ENCODE measurements around the gene SURF2. TPM values are rescaled to one million over a fixed set of nuclear protein-coding genes. Genes with fewer than 3 reads are reported as not detected.

The SURF2 gene
- total and polyA plus RNA-seq, 2 experiments from 2014 or later, result 39.9 to 104 TPM

DNA sequence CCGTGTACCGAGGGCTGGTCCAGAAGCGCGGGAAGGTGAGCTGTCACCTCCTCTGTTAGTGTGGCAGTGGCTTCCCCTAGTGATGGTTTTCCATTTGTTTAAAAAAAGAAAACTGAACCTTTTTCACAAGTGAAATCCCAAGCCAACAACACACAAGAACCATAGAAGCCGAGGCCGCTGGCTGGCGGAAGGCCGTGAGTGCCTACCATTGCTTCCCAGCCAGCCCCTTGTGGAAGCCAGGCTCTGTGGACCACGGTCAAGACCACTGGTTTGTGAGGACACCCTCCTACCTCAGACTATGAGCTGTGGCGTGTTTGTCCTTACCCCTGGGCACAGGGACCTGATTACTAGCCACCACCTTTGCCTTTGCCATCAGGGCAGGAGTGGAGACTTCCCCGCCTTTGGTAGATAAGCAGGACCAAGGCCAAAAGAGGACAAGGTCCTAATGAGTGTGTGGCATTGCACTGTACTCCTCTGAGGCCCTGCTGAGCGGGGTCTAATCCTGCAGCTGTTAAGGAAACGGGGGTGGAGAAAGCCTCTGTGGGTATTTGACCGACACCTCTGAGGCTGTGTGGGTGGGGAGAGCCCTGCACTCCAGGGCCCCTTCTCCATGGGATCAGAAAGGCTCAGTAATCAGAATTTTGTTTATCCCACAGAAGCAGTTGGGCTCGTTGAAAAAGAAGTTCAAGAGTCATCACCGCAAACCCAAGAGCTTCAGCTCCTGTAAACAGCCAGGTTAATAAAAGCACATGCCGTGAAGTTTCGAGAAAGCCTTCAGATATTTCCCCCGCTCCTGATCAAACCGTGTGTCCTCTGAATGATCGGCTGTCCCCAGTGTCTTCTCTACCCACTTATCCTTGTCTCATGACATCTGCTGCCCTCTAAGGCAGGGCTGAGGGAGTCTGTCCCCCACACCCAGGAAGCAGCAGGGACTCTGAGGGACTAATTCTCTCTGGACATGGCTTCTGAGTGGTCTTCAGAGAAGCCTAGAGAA is 4.3 kb downstream of the SURF2 start:
- no peak for DNase-seq (ENCODE audit: low spot score)
- Histone ChIP-seq H3K79me2 (replicated peaks; ENCODE audit: insufficient read depth) (peaks cover 20% of the 10 kb centered on the region), H3K27ac (ENCODE audit: low read depth) (no peak overlapping the region), H3K4me3 (no peak overlapping the region), H3K27me3 (ENCODE audit: insufficient read depth) (no peaks in the 10 kb centered on the region), H3F3A (replicated peaks; ENCODE audit: low read depth) (peaks cover 19% of the 10 kb centered on the region; the same call in 1 of the 2 replicates), H3K9me2 (ENCODE audit: insufficient read depth) (no peaks in the 10 kb centered on the region), H2AFZ (no peak overlapping the region), H3K36me3 (ENCODE audit: insufficient read depth) (peaks cover 24% of the 10 kb centered on the region), H4K20me1 (replicated peaks; ENCODE audit: insufficient read depth) (peaks cover 27% of the 10 kb centered on the region), H3K4me2 (no peak overlapping the region), H3K4me1 (ENCODE audit: insufficient read depth) (peaks cover 6% of the 10 kb centered on the region; the same call in 1 of the 2 replicates)
- H3K4me3 Mint-ChIP-seq, result no peak overlapping the region
- peaks cover 8% of the 10 kb centered on the region; the same call in 2 of the 3 replicates for H3K4me1 Mint-ChIP-seq
- H3K36me3 Mint-ChIP-seq (ENCODE audit: low read depth), result peaks cover 73% of the 10 kb centered on the region
- no peak overlapping the region for H3K27ac Mint-ChIP-seq
- peaks cover 17% of the 10 kb centered on the region for H3K27me3 Mint-ChIP-seq (ENCODE audit: insufficient read depth, low read depth, poor library complexity)
- no peak for ATAC-seq
- TF ChIP-seq POLR2AphosphoS5 (IDR thresholded peaks at IDR 0.05; ENCODE audit: low read depth) (peak; percentile 30; the same call in 1 of the 2 replicates), CREB1 (CRISPR knock-in tag; IDR thresholded peaks at IDR 0.05; ENCODE audit: low read depth) (no peak), JUNB (IDR thresholded peaks at IDR 0.05; ENCODE audit: unreplicated experiment) (no peak), ZNF114 (CRISPR knock-in tag; IDR thresholded peaks at IDR 0.05) (no peak), EZH2phosphoT487 (IDR thresholded peaks at IDR 0.05; ENCODE audit: unreplicated experiment) (no peak), EZH2 (IDR thresholded peaks at IDR 0.05; ENCODE audit: low read depth, unreplicated experiment) (no peak), STAT1 (IDR thresholded peaks at IDR 0.05; ENCODE audit: unreplicated experiment) (no peak)
- TF ChIP-seq, protein P1, sequence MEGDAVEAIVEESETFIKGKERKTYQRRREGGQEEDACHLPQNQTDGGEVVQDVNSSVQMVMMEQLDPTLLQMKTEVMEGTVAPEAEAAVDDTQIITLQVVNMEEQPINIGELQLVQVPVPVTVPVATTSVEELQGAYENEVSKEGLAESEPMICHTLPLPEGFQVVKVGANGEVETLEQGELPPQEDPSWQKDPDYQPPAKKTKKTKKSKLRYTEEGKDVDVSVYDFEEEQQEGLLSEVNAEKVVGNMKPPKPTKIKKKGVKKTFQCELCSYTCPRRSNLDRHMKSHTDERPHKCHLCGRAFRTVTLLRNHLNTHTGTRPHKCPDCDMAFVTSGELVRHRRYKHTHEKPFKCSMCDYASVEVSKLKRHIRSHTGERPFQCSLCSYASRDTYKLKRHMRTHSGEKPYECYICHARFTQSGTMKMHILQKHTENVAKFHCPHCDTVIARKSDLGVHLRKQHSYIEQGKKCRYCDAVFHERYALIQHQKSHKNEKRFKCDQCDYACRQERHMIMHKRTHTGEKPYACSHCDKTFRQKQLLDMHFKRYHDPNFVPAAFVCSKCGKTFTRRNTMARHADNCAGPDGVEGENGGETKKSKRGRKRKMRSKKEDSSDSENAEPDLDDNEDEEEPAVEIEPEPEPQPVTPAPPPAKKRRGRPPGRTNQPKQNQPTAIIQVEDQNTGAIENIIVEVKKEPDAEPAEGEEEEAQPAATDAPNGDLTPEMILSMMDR (conservative IDR thresholded peaks at IDR 0.05; ENCODE audit: low read depth in 2 of 2), result no peak
- H3K9me3 Mint-ChIP-seq, result no peaks in the 10 kb centered on the region

DNA sequence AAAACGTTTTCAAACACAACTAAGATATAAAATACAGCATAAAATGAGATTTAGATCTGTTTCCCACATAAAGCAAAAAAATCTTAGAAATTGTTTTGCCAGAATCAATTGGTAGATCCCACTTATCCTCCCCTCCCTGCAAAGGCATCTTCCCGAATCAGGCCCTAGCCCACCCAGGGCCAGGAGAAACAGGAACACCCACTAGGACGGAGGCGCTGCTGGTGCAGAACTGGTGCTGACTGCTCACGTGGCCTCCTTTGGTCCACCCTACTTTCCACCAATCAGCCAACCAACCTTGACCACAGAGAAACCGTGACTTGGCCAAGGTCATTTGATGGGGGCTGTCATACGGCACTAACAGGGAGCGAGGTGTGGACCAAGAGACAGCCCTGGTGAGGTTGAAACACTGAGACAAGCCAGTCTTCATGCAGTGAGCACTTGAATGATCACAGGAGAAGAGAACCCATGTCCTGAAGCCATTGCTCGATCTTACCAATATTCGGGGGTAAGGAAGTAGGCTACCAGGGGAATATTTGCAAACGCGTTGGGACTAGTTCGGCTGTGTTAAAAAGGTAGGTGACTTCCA is 5.2 kb downstream of the SURF2 start:
- no peak overlapping the region for H3K27ac Mint-ChIP-seq
- H2AFZ ChIP-seq, result no peak overlapping the region
- H3K36me3 Mint-ChIP-seq (ENCODE audit: low read depth), result peaks cover 80% of the 10 kb centered on the region
- H3K79me2 ChIP-seq (replicated peaks; ENCODE audit: insufficient read depth), result peaks cover 23% of the 10 kb centered on the region
- peaks cover 27% of the 10 kb centered on the region for H3K36me3 ChIP-seq (ENCODE audit: insufficient read depth)
- peaks cover 8% of the 10 kb centered on the region; the same call in 2 of the 3 replicates for H3K4me1 Mint-ChIP-seq
- peaks cover 6% of the 10 kb centered on the region; the same call in 1 of the 2 replicates for H3K4me1 ChIP-seq (ENCODE audit: insufficient read depth)
- H3F3A ChIP-seq (replicated peaks; ENCODE audit: low read depth), result peaks cover 21% of the 10 kb centered on the region; the same call in 1 of the 2 replicates
- H3K9me3 Mint-ChIP-seq, result no peaks in the 10 kb centered on the region
- DNase-seq (ENCODE audit: low spot score) (no peak), ATAC-seq (no peak)
- no peak overlapping the region for H3K4me2 ChIP-seq
- no peaks in the 10 kb centered on the region for H3K9me2 ChIP-seq (ENCODE audit: insufficient read depth)
- H3K4me3 Mint-ChIP-seq, result no peak overlapping the region
- H4K20me1 ChIP-seq (replicated peaks; ENCODE audit: insufficient read depth), result peaks cover 35% of the 10 kb centered on the region
- H3K4me3 ChIP-seq, result no peak overlapping the region
- no peaks in the 10 kb centered on the region for H3K27me3 ChIP-seq (ENCODE audit: insufficient read depth)
- peaks cover 14% of the 10 kb centered on the region for H3K27me3 Mint-ChIP-seq (ENCODE audit: insufficient read depth, low read depth, poor library complexity)
- H3K27ac ChIP-seq (ENCODE audit: low read depth), result no peak overlapping the region
- TF ChIP-seq ZNF331 (CRISPR knock-in tag; IDR thresholded peaks at IDR 0.05; ENCODE audit: low read depth) (no peak), EZH2 (IDR thresholded peaks at IDR 0.05; ENCODE audit: low read depth, unreplicated experiment) (no peak), STAT1 (IDR thresholded peaks at IDR 0.05; ENCODE audit: unreplicated experiment) (no peak), EZH2phosphoT487 (IDR thresholded peaks at IDR 0.05; ENCODE audit: unreplicated experiment) (no peak), NANOG (IDR thresholded peaks at IDR 0.05; ENCODE audit: borderline replicate concordance) (no peak), POLR2AphosphoS5 (IDR thresholded peaks at IDR 0.05; ENCODE audit: low read depth) (no peak), ZNF114 (CRISPR knock-in tag; IDR thresholded peaks at IDR 0.05) (no peak)
- TF ChIP-seq, protein P2, sequence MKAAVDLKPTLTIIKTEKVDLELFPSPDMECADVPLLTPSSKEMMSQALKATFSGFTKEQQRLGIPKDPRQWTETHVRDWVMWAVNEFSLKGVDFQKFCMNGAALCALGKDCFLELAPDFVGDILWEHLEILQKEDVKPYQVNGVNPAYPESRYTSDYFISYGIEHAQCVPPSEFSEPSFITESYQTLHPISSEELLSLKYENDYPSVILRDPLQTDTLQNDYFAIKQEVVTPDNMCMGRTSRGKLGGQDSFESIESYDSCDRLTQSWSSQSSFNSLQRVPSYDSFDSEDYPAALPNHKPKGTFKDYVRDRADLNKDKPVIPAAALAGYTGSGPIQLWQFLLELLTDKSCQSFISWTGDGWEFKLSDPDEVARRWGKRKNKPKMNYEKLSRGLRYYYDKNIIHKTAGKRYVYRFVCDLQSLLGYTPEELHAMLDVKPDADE (IDR thresholded peaks at IDR 0.05), result no peak
- TF ChIP-seq, protein P3, sequence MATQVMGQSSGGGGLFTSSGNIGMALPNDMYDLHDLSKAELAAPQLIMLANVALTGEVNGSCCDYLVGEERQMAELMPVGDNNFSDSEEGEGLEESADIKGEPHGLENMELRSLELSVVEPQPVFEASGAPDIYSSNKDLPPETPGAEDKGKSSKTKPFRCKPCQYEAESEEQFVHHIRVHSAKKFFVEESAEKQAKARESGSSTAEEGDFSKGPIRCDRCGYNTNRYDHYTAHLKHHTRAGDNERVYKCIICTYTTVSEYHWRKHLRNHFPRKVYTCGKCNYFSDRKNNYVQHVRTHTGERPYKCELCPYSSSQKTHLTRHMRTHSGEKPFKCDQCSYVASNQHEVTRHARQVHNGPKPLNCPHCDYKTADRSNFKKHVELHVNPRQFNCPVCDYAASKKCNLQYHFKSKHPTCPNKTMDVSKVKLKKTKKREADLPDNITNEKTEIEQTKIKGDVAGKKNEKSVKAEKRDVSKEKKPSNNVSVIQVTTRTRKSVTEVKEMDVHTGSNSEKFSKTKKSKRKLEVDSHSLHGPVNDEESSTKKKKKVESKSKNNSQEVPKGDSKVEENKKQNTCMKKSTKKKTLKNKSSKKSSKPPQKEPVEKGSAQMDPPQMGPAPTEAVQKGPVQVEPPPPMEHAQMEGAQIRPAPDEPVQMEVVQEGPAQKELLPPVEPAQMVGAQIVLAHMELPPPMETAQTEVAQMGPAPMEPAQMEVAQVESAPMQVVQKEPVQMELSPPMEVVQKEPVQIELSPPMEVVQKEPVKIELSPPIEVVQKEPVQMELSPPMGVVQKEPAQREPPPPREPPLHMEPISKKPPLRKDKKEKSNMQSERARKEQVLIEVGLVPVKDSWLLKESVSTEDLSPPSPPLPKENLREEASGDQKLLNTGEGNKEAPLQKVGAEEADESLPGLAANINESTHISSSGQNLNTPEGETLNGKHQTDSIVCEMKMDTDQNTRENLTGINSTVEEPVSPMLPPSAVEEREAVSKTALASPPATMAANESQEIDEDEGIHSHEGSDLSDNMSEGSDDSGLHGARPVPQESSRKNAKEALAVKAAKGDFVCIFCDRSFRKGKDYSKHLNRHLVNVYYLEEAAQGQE (IDR thresholded peaks at IDR 0.05; ENCODE audit: unreplicated experiment), result no peak
- TF ChIP-seq, protein P1 (conservative IDR thresholded peaks at IDR 0.05; ENCODE audit: low read depth in 2 of 2), result no peak
